GM12873 (cell line): ENCODE measurements around the gene CPNE1.

ENCODE experiments used
- CTCF ChIP-seq: IDR thresholded peaks from 2 replicates; pipeline ENCODE4 v1.5.1; 2012; ENCODE audit warnings: low read depth, mild to moderate bottlenecking, moderate library complexity, low read length, control low read depth; ENCODE audit not compliant: insufficient read depth; ENCODE audit errors: missing control alignments

CPNE1 gene

GRCh38 chr20:35629427-35630145 lies 35.1 kb downstream of the CPNE1 start:
- no peak for TF ChIP-seq CTCF

GRCh38 chr20:35627121-35627520 lies 37.6 kb downstream of the CPNE1 start:
- TF ChIP-seq CTCF: no peak

- no peak for TF ChIP-seq CTCF
These were observed 38.2 kb downstream of the CPNE1 start for GRCh38 chr20:35626386-35627001.

GRCh38 chr20:35625584-35626385 lies 38.9 kb downstream of the CPNE1 start:
- no peak for TF ChIP-seq CTCF

- no peak for TF ChIP-seq CTCF
These were observed 43.1 kb downstream of the CPNE1 start for GRCh38 chr20:35621560-35621946.

- no peak for TF ChIP-seq CTCF
These were observed 43.7 kb downstream of the CPNE1 start for GRCh38 chr20:35620818-35621559.
